ENCODE results near the gene DDC. TPM values are rescaled to one million over a fixed set of nuclear protein-coding genes. Genes with fewer than 3 reads are reported as not detected.

Gene DDC
- total RNA-seq, 2 donors from 2014 or later: not detected

GRCh38 chr7:50497968-50498367 is 67.2 kb downstream of the DDC start:
- no peak for DNase-seq (ENCODE audit: low spot score)
- Histone ChIP-seq H3K9me3 (no peaks in the 10 kb centered on the region), H3K27me3 (no peaks in the 10 kb centered on the region)

GRCh38 chr7:50497068-50497642 is 68.0 kb downstream of the DDC start:
- no peaks in the 10 kb centered on the region for H3K36me3 ChIP-seq
- H3K4me3 ChIP-seq: no peak overlapping the region
- no peak for DNase-seq (ENCODE audit: low spot score)
- peak overlapping the region in 1 of 2 donors; percentile 10 for H3K27ac ChIP-seq
- no peaks in the 10 kb centered on the region for H3K27me3 ChIP-seq
- peaks cover 0 to 16% of the 10 kb centered on the region in 2 donors for H3K4me1 ChIP-seq
- no peaks in the 10 kb centered on the region for H3K9me3 ChIP-seq
- no peak for TF ChIP-seq CTCF (IDR thresholded peaks at IDR 0.05)

More at GRCh38 chr7:50497968-50498367, 67.2 kb downstream of the DDC start:
- Histone ChIP-seq H3K4me1 (peaks cover 0 to 23% of the 10 kb centered on the region in 2 donors), H3K36me3 (no peaks in the 10 kb centered on the region), H3K27ac (peak overlapping the region in 1 of 2 donors; percentile 10), H3K4me3 (no peak overlapping the region)
- no peak for TF ChIP-seq CTCF (IDR thresholded peaks at IDR 0.05)

DNA sequence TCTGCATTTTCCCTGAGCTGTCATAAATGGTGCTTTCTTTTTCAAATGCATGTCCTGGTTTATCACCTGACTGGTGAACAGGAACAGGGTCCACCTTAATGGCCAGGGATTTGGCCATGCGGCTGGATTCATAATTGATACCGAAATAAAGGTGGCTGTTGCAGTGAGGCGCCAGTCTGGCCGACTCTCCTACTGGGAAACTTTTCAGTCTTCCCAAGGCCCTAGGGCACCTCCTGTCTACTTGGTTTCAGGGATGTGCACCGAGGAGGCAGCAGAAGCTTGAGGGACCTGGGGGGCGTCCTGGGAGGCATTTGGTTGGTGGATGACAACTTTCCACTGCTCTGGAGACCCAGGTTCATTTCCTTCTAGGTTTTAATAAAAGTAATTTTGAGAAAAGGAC is 68.6 kb downstream of the DDC start:
- no peak overlapping the region for H3K27ac ChIP-seq

DNA sequence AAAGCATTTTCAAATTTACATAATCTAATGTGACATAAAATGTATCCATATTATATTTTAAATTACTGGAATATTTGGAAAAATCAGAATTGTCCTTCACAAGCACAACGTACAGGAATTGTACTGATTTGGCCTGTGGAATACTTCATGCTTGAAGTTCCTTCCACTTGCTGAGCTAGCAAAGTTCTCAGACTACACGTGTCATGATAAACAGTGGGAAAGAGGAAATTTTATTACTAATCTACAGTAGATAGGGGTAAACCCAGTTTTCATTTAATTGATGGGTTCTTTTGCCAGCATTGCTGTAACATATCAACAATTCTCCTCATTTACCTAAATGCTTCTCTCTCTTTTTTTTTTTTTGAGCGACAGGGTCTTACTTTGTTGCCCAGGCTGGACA is 69.5 kb downstream of the DDC start:
- no peak for TF ChIP-seq CTCF (IDR thresholded peaks at IDR 0.05)
- Histone ChIP-seq H3K27ac (no peak overlapping the region), H3K27me3 (no peaks in the 10 kb centered on the region), H3K4me1 (peaks cover 0 to 10% of the 10 kb centered on the region in 2 donors), H3K36me3 (no peaks in the 10 kb centered on the region), H3K4me3 (no peak overlapping the region), H3K9me3 (no peaks in the 10 kb centered on the region)
- no peak for DNase-seq (ENCODE audit: low spot score)

More for the DNA sequence above, 68.6 kb downstream of the DDC start:
- Histone ChIP-seq H3K27me3 (no peaks in the 10 kb centered on the region), H3K4me3 (no peak overlapping the region), H3K9me3 (no peaks in the 10 kb centered on the region), H3K4me1 (peaks cover 0 to 10% of the 10 kb centered on the region in 2 donors), H3K36me3 (no peaks in the 10 kb centered on the region)
- no peak for DNase-seq (ENCODE audit: low spot score)
- no peak for TF ChIP-seq CTCF (IDR thresholded peaks at IDR 0.05)

DNA sequence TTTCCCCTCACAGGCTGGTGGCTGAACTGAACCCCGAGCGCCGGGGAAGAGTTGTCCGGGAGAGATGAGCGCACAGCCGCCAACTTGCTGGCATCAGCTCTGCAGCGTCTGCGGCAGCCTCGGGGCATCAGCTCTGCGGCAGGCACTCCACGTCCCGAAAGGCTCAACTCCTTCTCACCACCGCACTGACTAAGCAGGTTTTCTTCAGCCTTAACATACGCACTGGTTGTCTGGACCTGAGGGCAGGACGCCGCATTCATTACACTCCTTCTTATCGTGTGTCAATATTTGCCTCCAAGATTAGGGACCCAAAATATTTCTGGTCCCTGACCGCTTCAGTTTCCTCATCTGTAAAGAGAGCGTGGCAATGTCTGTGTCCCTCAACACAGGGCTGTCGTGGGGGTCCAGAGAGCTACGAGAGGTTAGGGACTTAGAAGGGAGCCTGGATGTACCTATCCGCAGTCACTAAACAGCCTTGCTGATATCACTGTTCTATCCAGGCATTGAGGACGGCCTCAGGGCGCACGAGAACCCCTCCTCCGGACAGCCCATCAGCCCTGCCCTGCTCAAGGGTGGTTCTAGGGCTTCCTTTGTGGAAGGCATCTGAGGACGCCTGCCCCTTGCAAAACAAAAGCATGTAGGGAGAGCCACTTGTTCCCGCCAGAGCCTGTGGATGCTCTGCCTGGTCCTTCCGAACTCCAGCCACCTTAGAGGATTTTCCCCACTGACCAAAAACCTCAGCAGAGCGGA is 72.3 kb downstream of the DDC start:
- Histone ChIP-seq H3K4me1 (peaks cover 0 to 10% of the 10 kb centered on the region in 2 donors), H3K36me3 (no peaks in the 10 kb centered on the region), H3K27me3 (no peaks in the 10 kb centered on the region), H3K27ac (no peak overlapping the region), H3K9me3 (no peaks in the 10 kb centered on the region), H3K4me3 (no peak overlapping the region)
- no peak for DNase-seq (ENCODE audit: low spot score)
- no peak for TF ChIP-seq CTCF (IDR thresholded peaks at IDR 0.05)
